Fibroblast of skin of right quadriceps (primary cell): Measurements from ENCODE around the gene BUD13.
A peak's percentile ranks its signal among the peaks of the same experiment; 100 is the strongest.

ENCODE experiments used
- DNase-seq: peaks from one replicate; pipeline ENCODE4 v3.0.0-alpha.2; 2013

BUD13 gene

GRCh38 chr11:116742104-116742503 lies 30.7 kb downstream of the BUD13 start:
- DNase-seq: no peak

GRCh38 chr11:116740741-116741140 lies 32.0 kb downstream of the BUD13 start:
- no peak for DNase-seq

DNA sequence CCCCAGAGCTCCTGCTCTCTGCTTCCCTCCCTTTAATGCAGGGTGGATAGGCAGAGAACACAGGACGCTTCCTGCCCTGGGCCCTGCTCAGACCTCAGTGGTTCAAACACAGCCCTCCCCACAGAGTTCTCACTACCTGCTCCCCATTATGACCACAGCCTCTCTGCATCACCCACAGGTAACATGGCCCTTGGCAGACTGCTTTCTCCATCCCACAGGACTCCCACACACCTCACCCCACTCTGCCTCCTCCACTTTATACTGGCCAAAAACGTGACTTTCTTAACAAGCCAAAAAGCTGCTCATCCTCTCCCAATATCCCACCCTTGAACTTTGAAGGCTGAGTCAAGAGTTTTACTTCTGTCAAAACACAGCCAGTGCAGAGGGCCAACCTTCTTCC lies 33.8 kb downstream of the BUD13 start:
- DNase-seq: no peak

GRCh38 chr11:116736763-116737162 lies 36.0 kb downstream of the BUD13 start:
- DNase-seq: peak; percentile 19

GRCh38 chr11:116733969-116734508 lies 38.7 kb downstream of the BUD13 start:
- no peak for DNase-seq

GRCh38 chr11:116733043-116733755 lies 39.6 kb downstream of the BUD13 start:
- no peak for DNase-seq

DNA sequence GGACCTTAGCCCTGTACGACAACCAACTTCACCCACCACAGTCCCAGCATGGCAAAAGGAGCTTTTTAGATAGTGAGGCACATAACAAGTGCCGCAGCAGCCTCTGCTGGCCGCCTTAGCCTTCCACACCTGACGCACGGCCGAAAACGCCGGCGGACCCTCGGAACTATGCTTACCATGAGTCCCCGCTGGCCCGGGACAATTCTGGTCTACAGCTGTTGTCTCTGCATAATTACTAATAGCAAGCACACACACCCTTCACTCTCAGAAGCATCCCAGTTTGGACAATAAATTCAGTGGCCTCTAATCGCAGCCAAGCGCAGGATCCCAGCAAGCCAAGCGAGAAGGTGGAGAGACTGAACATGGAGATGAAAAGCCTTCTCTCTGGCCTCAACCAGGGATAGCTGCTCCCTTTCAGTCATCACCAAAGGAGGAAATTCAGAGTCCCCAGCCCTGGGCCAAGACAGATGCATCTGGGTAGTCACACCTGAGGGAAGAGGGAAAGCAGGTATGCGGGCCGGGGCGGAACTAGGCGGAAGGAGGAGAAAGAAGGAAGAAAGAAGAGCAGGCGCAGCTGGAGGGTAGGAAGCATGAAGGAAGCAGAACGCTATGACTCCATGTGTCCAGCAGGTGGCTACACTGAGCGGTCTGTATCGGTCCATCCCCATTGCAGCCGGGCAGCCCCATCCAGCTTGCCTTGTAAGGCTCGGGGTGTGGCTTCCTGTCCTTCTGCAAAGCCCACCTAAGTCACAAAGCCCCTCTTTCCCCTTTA lies 40.3 kb downstream of the BUD13 start:
- DNase-seq: peak; percentile 55

GRCh38 chr11:116731821-116732220 lies 41.0 kb downstream of the BUD13 start:
- no peak for DNase-seq

- DNase-seq: peak; percentile 19
Measured at GRCh38 chr11:116731097-116731761, 41.6 kb downstream of the BUD13 start.

DNA sequence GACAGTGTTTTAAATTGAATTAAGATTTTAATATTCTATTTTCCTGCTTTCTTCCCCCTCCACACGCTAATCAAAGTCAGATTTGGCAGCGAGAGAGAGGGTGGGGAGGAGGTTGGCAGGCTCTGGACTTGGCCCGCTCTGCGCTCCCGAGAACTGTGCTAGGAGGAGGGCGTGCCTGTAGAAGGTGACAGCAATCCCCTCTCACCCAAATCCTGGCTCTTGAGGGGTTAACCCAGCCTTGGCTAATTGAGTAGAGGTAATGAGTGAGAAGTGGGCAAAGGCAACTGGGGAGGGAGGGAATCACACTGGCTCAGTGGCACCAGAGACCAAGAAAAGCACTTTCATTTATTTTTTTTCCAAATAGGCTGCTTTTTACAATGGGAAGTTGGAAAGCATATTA lies 42.2 kb downstream of the BUD13 start:
- no peak for DNase-seq

- DNase-seq: no peak
Measured at GRCh38 chr11:116730241-116730561, 42.6 kb downstream of the BUD13 start.

- DNase-seq: no peak
Measured at GRCh38 chr11:116729501-116730240, 43.1 kb downstream of the BUD13 start.

DNA sequence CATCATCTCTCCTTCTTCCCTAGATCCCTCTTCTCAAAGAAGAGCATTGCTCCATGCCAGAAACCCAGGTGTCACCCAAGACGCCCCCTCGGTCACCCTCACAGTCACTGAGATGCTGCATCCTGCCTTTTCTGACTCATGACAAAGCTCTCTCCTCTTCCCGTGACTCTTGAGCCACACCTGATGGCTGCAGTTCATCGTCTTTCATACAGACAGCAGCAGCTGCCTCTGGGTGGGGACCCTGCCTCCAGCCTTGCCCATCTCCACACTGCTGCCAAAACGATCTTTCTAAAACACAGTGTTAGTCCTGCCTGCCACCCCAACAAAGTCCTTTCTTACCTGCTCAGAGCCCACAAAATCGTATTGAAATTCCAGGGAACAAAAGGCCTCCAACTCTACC lies 44.8 kb downstream of the BUD13 start:
- no peak for DNase-seq

DNA sequence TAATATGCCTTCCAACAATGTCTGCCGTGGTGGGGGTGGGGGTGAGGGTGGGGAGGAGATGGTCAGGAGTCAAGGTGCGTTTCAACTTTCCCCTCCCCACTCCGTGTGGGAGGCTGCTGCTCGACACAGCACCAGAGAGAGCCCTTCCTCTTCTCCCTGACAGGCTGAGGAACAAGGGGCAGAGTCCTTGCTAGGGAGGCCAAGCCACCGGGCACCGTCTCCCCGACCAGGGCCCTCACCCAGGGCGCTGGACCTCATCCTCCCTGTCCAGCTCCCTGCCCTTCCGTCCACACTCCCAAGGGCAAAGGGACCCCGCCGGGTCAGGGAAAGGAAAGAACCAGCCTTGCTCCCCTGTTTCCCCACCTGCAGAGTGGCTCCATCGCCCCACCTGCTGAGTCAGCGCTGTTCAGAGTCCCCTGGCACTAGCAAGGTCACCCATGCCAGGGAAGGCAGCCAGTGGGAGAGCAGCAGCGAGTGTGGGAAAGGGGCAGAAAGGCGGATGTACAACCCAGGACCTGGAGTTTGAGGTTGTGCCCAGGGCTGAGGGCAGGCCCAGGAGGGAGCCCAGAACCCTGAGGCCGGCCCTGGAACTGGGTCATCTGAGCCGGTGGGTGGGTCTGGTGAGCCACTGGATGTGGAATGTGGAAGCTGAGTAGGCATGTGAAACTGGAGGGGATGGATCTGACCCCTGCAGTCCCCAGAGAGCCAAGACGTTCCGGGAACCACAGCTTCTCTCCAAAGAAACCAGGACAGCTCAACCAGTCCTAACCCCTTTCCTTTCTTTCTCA lies 47.2 kb downstream of the BUD13 start:
- DNase-seq: peak; percentile 65

DNA sequence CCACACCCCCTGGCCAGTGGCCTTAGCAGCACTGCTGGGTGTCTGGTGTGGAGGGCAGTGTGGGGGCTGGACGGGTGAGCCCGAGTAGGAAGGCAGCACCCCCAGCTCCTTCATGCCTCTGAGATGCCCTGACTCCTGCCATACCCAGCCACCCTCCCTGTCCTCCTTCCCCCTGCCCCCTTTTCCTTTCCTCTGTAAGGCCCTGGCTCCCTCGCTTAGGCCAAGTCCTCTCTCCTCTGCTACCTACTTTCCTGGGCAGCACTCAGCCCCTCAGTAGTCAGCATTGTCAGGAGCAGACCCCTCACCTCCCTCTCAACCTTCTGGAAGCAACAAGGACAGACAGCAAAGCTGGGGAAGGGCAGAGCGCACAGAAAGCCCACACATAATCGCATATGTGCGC lies 48.0 kb downstream of the BUD13 start:
- DNase-seq: no peak

DNA sequence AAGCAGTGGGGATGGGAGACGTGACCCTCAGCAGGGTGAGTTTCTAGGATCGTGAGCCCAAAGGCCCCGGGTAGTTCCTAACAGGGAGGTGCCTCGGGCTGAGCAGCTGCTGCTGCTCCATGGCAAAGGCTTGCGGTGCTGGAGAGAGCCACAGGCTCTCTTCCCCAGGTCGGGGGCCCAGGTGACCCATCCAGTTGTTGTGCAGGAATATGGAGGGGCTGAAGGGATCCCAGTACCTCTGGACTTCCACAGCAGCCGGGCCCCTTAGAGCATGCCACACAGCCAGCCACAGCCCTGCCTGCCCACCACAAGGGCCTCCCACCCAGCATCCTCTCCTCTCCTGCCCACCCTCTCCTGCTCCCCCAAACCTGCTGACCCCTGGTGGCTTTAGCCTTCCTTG lies 49.3 kb downstream of the BUD13 start:
- no peak for DNase-seq

- no peak for DNase-seq
Measured at GRCh38 chr11:116721988-116722387, 50.8 kb downstream of the BUD13 start.

DNA sequence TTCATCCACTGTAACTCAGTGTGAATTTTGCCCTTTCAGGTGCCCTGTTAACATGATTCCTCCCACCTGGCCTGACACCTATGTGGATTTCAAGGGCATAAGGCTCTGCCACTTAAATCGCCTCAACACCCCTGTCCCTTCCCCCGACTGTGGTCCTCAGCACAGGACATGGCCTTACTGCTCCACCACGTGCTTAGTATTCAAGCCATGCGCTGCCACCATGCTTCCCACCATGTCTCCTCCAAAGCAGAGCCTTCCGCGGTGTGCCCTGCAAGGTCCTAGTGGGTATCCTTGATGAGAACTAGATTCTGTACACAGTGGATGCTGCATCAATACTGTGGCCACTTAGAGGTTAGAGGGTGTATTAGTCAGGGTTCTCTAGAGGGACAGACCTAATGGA lies 51.9 kb downstream of the BUD13 start:
- no peak for DNase-seq

GRCh38 chr11:116718955-116719501 lies 53.8 kb downstream of the BUD13 start:
- DNase-seq: no peak

DNA sequence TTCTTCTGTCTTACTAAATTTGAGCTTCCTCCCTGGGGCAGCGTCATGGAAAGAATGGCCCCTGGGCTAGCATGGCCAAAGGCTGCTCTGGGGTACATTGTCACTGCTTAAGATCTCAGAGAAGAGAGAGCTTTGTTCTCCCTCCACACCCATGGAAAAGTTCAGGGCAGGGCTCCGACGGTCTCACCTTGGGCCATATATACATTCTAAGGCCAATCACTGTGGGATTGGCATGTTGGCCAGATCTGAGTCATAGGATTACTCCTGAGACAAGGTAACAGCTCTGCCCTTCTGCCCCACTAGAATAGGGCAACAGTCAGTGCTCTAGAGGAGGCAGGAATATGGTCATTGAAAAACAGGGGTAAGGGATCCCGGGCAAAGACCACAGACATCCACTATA lies 56.2 kb downstream of the BUD13 start:
- DNase-seq: no peak

- no peak for DNase-seq
Measured at GRCh38 chr11:116715383-116715782, 57.4 kb downstream of the BUD13 start.

- DNase-seq: no peak
Measured at GRCh38 chr11:116714902-116715301, 57.9 kb downstream of the BUD13 start.
